HG02642 (cell line): ENCODE measurements around the gene MXD3.
"Not testable (repeated sequence)": the region's sequence is repeated elsewhere in the genome, so short reads cannot be mapped to it uniquely, and the experiment has no call there.

ENCODE experiments used
- ATAC-seq: cut with Tn5 transposase; IDR thresholded peaks from one replicate; pipeline ENCODE4 v1.9.1; 2021; ENCODE audit warnings: mild to moderate bottlenecking; ENCODE audit not compliant: unreplicated experiment, poor library complexity

MXD3 gene

GRCh38 chr5:177306674-177307543, 4.8 kb downstream of the MXD3 start:
- ATAC-seq = no peak

- not testable (repeated sequence) for ATAC-seq
Observed at GRCh38 chr5:177306103-177306640, 5.5 kb downstream of the MXD3 start.

- no peak for ATAC-seq
Observed at GRCh38 chr5:177304392-177305119, 7.1 kb downstream of the MXD3 start.

- peak; percentile 3 for ATAC-seq
Observed at GRCh38 chr5:177303925-177304391, 7.7 kb downstream of the MXD3 start.

GRCh38 chr5:177303121-177303924, 8.4 kb downstream of the MXD3 start, which contains the start of the genes PRELID1 and RAB24:
PRELID1 (plus strand) TSS chr5:177303799; CDS start chr5:177303986, 187 bp downstream.
RAB24 (minus strand) TSS chr5:177303719; CDS start chr5:177303288, 431 bp downstream.
- peak; percentile 69 for ATAC-seq

- no peak for ATAC-seq
Observed at GRCh38 chr5:177302354-177303110, 9.2 kb downstream of the MXD3 start.

- no peak for ATAC-seq
Observed at GRCh38 chr5:177301503-177302165, 10.1 kb downstream of the MXD3 start.

GRCh38 chr5:177300951-177301350, 10.7 kb downstream of the MXD3 start:
- no peak for ATAC-seq

GRCh38 chr5:177300236-177300880, 11.3 kb downstream of the MXD3 start:
- no peak for ATAC-seq

- no peak for ATAC-seq
Observed at GRCh38 chr5:177299697-177300096, 12.0 kb downstream of the MXD3 start.

- ATAC-seq = no peak
Observed at GRCh38 chr5:177297922-177298321, 13.8 kb downstream of the MXD3 start.

- no peak for ATAC-seq
Observed at GRCh38 chr5:177296581-177296980, 15.1 kb downstream of the MXD3 start.

GRCh38 chr5:177295924-177296323, 15.8 kb downstream of the MXD3 start:
- no peak for ATAC-seq

- no peak for ATAC-seq
Observed at GRCh38 chr5:177294632-177295031, 17.1 kb downstream of the MXD3 start.

- ATAC-seq = no peak
Observed at GRCh38 chr5:177293819-177294581, 17.7 kb downstream of the MXD3 start.

- no peak for ATAC-seq
Observed at GRCh38 chr5:177291735-177292134, 20.0 kb downstream of the MXD3 start.

- no peak for ATAC-seq
Observed at GRCh38 chr5:177290816-177291596, 20.7 kb downstream of the MXD3 start.
